HG03378 (cell line): ENCODE measurements around the gene NME1.

Source experiments
- ATAC-seq: cut with Tn5 transposase; IDR thresholded peaks from one replicate; pipeline ENCODE4 v1.9.1; 2021; ENCODE audit warnings: mild to moderate bottlenecking, moderate library complexity; ENCODE audit not compliant: unreplicated experiment

Gene NME1

GRCh38 chr17:51188271-51188833 is 35.0 kb downstream of the NME1 start:
- no peak for ATAC-seq

- ATAC-seq = no peak
Observed at GRCh38 chr17:51189162-51189561, 35.8 kb downstream of the NME1 start.

GRCh38 chr17:51189628-51190027 is 36.3 kb downstream of the NME1 start:
- no peak for ATAC-seq

- no peak for ATAC-seq
Observed at GRCh38 chr17:51191895-51192294, 38.5 kb downstream of the NME1 start.

GRCh38 chr17:51197754-51198153 is 44.4 kb downstream of the NME1 start:
- ATAC-seq = no peak

- ATAC-seq = no peak
Observed at GRCh38 chr17:51200295-51200694, 46.9 kb downstream of the NME1 start.

GRCh38 chr17:51200846-51201245 is 47.5 kb downstream of the NME1 start:
- ATAC-seq = no peak

- no peak for ATAC-seq
Observed at GRCh38 chr17:51203838-51204237, 50.5 kb downstream of the NME1 start.
